GM21529 (cell line): ENCODE results near the gene DCLK2.

Experiments used
- ATAC-seq: cut with Tn5 transposase; IDR thresholded peaks from one replicate; pipeline ENCODE4 v1.9.1; 2021; ENCODE audit not compliant: unreplicated experiment

The DCLK2 gene

DNA sequence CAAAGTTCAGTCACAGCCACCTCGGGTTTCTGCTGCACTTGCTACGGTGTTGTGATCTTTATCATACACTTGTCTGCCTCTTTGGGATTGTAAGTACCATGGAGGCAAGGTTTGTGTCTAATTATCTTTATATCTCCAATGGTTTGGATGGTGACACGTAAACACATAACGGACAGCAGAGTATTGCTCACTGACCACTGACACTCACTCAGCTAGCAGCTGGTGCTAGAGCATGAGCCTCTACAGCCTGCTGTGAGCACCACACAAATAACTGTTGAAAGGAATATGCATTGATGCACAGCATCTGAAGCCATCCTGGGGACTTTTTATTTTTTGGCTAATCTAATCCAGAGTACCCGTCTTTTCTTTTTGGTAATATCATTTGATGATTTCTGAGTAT lies 156.0 kb downstream of the DCLK2 start:
- no peak for ATAC-seq

DNA sequence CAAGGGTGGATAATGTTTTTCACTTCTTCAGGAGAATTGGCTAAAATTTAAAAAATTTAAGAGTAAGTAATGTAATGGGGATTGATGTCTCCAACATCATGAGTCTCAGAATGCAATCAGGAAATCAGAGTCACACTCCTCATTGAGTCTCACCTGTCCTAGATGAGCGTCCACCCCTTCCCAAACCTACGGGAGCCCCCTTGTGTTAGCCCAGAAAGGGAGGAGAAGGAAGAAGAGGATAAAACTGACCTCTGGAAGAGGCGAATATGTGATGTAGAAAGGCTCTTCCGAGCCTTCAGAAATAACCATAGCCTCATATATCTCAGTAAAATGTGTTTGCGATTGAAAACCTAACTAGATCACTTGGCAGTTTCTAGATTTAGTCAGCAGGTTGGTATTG lies 157.1 kb downstream of the DCLK2 start:
- ATAC-seq, result no peak

DNA sequence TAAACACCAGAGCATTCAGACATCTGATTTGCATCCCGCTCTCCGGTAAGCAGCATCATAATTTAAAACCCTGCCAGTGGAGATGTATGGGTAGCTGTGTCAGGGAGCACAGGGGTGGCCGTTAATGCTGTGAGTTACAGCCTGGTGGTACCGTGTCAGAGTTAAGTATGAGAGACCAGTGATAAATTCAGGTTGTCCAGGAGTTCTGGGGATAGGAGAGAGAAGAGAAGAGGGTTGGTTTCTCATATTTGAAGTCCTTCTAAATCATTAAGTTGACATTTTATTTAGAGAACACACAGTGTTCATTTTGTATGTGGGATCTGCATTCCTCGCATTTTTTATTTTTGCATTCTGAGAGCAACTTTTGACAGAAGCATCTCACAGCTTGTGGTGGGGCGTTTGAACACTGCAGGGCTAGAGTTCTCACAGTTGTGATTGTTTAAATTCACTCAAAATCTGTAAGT lies 157.6 kb downstream of the DCLK2 start:
- ATAC-seq, result no peak

DNA sequence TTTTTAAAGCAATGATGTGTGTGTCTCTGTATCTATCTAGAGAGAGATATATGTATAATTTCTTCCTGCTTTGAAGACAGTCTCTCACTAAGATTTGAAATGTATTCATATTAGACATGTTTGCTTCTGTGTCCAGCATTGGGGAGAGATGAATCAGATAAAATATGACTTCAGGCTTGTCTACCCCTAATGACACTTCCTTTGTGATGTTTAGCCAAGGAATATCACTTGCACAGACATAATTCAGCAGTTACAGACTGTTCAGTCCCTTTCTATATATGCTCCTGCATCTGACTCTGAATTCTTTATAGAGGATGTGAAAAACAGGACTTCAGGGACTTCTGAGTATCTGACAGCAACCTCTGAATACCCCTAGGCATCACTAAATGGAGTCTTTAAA lies 158.4 kb downstream of the DCLK2 start:
- no peak for ATAC-seq

DNA sequence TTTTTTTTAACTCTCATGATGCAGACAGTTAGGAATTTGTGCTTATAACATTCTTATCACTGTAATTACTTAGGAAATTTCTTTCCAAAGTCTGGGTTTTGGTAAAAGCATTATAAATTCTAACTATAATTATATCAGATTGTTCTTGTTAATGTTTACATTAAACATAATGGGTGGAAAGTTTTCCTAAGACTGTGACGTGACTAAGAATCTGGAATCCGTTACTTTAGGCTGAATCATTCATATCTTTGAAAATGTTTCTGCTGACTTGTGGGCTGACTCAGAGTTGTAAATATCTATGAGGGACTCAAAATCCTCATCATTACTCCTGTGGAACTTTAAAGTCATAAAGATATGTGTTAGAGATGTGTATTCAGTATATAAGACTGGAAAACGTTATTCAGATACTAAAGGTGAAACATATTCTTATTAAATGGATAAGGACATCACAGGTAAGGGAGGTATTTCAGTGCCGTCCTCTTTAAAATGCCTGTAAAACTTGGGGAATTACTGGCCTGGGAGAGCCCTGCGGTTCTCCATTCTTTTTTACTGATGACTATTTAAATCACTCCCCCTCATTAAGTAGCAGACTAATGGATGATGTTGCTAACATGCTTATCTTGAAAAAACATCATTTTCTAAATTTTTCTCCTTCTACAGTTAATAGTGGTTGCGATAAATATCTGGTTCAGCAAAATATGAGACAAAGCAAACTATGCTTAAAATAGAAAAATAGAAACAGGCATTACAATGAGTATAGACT lies 159.0 kb downstream of the DCLK2 start:
- ATAC-seq, result no peak

DNA sequence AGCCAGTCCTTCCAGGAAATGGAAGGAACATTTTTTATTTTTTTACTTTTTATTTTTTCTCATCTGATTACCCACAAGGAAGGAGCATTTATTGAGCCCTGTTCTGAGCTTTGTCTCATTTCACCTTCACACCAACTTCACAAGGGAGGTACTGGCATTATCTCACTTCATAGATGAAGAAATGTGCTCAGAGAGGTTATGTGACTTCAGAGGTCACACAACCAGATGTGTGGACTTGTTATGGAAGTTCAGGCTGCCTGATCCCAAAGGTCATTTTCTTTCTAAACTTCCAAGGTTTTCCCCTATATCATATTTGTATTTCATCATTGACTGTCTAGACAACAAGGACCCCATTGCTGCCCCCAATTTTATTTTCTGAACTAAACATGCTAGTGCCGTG lies 160.3 kb downstream of the DCLK2 start:
- ATAC-seq, result no peak

DNA sequence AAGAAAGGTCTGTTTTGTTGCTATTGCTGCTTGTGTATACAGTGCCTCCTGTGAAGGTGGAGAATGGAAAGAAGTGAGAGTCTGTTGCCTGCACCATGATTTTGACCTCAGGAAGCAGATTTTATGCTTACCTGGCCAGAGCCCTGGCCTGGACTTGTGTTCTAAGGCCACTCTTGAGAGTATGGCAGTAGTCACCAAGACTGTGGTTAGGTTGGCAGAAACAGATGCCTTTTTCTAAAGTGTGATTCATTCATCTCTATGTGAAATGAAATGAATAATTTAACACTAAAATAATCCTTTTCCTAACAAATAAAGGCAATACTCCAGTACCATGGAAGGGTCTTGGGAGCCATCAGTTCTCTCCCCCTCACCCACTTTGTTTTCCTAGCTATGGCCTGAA lies 161.8 kb downstream of the DCLK2 start:
- no peak for ATAC-seq

DNA sequence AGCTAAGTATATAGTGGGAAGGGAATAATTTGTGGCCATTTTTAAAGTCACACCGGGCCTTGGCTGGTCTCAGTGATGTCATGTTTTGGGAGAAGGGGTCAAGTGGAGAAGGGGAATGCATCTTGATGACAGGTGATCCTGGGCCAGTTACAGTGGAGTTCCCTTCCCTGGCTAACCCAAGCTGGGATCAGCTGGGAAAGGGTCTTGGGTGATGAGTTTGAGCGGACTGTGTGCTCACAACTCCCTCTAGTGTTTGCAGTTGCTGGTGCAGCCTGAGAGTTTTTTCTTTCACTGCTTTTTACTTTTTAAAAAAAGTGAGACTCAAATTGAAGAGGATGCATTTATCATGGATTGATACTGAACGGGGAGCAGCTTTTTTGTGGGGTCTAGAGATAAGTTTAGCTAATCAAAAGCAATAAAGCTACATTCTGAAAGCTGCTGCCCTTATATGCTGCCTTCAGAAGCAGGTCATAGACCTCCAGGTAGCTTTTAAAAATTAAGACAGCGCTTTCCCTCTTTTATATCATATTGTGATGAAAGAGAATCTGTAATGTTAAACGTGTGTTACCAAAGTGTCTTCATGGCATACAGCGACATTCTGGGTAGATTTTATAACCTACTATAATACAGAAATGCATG lies 164.7 kb downstream of the DCLK2 start:
- no peak for ATAC-seq

DNA sequence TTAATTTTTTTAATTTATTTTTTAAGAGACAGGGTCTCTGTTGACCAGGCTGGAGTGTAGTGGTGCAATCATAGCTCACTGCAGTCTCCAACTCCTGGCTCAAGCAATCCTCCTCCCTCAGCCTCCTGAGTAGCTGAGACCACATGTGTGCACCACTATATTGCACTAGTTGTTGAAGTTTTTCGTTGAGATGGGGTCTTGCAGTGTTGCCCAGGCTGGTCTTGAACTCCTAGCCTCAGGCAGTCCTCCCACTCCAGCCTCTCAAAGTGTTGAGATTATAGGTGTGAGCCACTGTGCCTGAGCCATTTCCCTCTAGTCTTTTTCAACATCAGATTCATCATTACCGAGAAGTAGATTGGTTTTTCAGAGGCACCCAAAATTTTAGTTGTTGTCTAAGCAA lies 165.7 kb downstream of the DCLK2 start:
- ATAC-seq, result no peak

DNA sequence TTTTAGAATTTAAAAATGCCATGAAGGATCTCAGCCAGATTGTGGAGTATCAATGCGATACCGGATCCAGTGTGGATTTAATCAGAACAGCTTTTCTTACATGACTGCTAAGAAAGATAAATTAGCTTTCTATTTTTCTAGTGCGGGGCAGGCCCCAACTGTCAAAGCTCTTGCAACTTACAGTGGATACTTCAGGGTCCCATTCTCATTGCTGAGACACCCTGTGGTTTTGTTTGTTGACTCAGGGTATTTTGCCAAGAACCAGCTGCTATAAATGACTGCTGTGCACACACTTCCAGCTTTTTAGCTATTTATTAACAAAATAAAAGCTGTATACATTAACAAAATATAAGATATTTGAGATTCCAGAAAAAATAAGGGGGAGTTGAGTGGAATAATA lies 166.4 kb downstream of the DCLK2 start:
- no peak for ATAC-seq

DNA sequence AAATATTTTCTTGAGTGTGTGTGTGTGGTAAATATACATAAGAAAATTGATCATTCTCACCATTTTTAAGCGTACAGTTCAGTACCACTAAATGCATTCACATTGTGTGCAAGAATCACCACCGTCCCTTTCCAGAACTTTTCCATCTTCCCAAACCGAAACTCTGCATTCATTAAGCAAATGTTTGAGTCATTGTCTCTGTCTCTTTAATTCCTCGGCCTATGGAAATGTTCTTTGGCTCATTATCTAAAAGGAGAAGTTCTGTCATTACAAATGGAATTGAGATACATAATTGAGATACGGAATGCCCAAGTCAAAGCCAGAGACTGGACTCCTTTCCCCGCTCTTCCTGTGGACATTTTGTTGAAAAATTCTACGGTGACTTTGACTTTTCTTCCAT lies 168.9 kb downstream of the DCLK2 start:
- ATAC-seq, result no peak

DNA sequence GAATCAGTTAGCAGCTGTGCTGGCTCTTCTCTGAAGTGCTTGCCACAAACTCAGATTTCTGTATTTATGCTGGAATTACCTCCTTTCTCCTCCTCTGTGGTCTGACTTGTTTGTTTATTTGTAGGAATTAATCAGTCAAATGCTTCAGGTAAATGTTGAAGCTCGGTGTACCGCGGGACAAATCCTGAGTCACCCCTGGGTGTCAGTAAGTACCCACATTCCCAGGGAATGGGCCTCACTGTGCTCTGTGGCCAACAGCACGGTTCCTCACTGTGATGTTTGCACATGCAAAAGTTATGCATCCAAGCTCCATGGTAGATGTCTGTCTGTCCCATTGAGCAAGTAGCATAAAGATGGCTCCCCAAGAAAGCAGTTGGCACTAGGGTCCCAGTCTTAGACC lies 169.9 kb downstream of the DCLK2 start:
- ATAC-seq, result no peak

DNA sequence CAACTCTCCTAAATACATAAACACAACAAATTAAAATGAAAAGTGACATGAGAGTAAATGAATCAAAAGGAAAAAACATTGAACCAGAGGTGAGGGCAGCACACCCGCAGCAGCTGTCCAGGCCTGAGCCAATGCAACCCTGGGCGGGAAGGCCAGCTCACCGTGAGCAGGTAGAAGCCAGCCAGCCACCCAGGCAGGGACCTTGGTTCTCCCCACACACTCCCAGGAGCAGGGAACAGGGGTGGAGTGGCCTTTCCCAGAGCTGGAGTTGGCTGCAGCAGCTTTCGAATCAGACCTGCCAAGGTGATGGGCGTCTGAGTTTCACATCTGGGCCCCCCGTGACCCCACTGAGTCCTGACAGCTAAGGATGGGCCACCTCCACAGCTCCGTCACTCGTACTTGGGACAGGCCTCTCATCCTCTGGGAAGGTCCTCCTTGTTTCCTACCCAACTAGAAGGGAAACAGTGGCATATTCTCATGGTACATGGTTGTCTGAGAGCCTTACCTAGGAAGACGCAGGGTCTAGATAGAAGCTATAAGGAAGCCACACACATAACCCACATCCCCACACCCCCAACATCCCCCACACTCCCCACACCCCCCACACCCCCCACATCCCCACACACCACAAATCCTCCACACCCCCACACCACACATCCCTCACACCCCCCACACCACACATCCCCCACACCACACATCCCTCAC lies 172.2 kb downstream of the DCLK2 start:
- ATAC-seq, result no peak

DNA sequence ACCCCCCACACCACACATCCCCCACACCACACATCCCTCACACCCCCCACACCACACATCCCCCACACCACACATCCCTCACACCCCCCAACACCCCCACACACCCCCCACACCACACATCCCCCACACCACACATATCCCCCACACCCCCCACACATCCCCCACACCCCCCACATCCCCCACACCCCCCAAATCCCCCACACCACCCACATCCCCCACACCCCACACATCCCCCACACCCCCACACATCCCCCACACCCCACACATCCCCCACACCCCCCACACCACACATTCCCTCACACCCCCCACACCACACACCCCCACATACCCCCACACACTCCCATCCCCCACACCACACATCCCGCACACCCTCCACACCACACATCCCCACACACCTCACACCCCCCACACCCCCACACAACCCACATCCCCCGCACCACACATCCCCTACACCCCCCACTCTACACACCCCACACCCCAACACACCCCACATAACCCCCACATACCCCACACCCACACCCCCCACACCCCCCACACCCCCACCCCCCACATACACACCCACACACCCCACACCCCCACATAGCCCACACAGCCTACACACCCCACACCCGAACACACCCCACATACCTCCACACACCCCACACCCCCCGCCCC lies 172.9 kb downstream of the DCLK2 start:
- ATAC-seq, result no peak

DNA sequence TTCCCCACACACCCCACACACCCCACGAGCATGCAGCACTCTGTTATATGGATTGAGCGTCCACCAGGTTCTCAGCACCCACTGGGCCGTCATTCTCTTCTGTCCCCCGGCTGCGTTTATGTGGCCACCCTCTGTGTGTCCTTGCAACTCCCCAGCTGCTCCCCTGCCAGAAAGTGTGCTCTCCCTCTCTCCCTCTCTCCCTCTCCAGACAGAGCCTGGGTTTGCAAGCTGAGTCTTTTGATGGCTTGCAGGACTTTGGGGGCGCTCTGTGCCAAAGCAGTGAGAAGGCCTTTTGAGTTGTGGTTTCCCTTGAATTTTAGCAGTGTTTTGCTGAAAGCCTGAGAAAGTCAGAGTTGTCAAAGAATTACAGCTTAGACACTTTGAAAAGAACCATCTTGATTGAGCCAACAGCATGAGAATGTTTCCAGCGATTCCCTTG lies 173.5 kb downstream of the DCLK2 start:
- no peak for ATAC-seq

DNA sequence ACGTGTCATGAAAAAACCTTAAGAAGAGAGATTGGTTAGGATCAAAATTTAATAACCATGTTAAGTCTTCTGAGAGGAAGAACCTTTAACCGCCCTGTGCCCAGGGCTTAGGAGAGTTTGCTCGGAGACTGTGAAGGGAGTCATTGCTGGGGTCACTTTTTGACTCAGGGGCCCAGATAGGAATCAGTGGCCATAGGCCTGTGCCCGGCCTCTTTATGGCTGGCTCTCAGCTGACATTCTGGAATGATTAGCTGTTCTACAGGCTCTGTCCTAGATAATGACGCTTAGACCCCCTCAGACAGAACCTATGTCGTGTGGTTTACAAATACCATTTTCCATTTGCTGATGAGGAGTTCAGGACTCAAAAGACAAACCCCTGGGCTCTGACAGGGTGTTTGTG lies 174.1 kb downstream of the DCLK2 start:
- ATAC-seq, result no peak

DNA sequence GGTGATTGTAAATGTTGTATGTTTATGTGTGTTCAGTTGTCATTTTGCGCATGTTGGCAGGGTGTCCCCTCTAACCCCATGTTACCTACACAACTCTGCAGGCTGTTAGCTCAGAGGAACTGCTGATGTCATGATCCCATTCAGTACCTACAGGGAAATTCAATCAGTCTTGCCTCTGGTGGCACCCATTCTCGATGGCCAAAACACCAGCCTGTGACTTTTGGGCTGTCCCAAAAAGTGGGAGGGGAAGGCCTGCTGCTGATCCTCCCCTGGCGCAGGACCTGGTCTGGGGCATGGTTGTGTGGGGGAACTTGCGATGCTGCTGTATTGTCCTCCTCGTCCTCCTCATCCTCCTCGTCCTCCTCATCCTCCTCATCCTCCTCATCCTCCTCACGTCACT lies 174.5 kb downstream of the DCLK2 start:
- ATAC-seq, result no peak

DNA sequence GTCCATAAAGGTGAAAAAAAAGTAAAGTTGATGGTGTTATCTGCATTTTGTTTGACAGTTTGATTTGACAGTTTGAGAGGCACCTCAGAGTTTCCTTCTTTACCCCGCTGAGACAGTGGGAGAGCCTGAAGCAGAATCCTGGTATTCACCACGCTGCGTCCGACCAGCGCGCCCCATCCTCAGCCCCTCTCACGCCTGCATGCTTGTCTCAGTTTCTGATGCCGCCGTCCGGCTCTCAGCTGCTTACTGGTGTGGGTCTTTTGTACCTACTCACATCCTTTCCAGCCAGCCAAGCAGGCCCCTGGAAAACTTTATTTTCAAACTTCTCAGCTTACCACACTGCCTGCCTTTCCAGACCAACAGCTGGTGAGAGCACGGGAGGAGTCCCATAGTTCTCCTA lies 175.2 kb downstream of the DCLK2 start:
- no peak for ATAC-seq

DNA sequence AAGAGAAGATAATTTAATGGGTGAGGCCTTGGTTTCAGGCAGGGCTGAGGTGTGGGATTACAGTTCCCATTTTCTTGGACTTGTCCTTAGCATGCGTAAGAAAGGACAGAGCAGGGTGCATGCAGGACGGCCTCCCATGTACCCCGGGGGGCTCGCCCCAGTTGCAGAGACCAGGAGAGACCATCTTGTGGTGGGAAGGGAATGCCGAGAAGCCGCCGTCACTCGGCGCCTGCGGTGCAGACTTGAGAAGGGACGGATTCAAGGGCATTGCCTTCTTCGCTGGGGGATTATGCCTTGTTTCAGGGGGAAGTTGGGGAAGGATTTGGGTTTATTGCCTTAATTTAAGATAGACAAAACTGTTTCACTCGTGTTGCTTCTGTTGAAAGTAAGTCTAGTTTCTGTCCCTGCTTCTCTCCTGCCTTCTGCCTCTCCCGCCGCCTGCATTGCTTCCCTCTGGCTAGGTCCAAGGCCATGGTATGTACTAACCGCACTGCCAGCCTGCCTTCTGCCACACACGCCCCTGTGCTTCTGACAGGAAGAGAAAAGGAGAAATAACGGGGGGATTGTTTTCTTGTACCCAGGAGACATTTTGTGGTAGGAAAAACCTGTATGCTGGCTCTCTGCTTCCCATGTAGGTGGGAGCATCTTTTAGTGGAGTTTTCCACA lies 175.9 kb downstream of the DCLK2 start:
- no peak for ATAC-seq

DNA sequence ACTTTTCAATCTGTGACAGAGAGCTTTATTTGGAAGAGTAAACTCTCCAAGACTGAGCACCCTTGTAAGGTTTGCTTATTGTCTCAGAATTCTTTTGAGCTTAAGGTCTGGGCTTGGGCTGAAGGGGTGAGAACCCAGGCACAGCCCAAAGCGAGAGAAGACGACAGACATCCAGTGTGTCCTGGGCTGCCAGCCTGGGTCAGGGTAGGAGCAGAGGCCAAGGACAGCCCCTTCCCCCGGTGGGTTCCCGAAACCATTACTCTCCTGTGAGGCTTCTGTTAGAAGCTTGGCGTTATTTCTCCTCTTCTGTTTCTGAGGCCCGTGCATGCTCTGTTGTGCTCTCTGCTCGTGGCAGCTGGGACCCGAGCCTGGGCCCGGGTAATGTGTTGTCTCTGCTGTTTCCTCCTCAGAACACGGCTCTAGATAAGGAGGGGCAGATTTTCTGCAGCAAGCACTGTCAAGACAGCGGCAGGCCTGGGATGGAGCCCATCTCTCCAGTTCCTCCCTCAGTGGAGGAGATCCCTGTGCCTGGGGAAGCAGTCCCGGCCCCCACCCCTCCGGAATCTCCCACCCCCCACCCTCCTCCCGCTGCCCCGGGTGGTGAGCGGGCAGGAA lies 177.5 kb downstream of the DCLK2 start:
- no peak for ATAC-seq

DNA sequence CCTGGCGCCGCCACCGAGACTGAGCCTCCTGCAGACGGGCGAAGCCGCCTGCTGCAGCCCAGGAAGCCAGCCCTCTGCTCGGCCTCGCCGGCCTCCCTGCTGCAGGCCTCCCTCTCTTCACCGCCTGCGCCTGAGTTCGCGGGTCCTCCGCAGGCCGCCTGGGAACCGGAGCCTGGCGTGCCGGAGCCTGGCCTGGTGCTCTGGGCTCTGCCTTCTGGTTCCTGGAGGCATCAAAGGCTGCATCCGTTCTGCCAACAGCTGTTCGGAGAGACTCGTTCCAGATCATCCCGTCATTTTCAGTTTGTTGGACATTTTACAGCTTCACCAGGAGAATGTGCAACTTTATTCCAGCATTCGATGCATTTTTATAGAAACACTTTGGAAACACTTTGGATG lies 178.0 kb downstream of the DCLK2 start:
- no peak for ATAC-seq
